ENCODE results near the gene AGER. TPM values are rescaled to one million over a fixed set of nuclear protein-coding genes. Genes with fewer than 3 reads are reported as not detected.
"Not testable (repeated sequence)": the region's sequence is repeated elsewhere in the genome, so short reads cannot be mapped to it uniquely, and the experiment has no call there.

Gene AGER
- total and polyA plus RNA-seq, 2 experiments from 2014 or later = 4.8 to 13.5 TPM

DNA sequence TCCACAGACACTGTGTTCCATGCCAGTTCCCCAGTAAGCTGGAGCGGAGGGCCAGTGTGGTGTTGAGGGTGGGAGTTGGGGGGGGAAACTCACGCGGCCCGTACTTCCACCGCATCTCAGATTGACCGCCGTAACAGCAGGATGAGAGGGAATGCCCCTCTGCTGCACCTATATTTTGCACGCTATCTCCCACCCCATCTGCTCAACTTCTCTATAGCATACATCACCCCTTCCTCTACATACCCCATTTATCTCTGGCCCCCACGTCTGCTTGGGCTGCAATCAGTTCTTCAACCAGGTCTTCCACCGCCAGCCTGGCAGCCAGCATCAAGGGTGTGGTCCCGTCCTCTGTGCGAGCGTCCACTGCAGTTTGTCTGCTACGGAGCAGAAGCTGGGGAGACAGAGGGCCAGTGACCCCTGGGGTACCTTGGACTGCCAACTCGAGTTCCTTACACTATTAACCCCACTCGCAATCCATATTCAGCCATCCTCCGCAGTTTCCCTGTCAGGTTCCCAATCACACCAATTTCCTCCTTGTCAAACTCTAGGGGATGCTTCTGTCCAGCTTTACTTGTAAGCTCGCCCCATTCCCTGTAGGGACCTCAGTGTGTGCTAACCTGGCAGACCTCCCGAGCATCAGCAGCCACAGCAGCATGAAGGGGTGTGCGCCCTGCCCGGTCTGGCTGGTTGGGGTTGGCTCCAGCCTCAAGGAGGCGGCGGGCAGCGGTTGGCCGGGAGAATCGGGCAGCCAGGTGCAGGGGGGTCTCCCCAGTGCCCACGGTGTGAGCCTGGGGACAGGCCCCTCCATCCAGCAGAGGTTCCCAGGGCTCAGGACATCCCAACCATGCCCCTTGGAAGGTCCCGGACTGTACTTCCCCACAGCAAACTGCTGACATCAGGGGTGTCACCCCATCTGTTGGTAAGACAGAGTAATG is 12.9 kb upstream of the AGER start:
- Histone ChIP-seq H3K36me3 (no peaks in the 10 kb centered on the region), H3K4me1 (ENCODE audit: low read depth) (no peaks in the 10 kb centered on the region), H3K4me3 (peak overlapping the region; percentile 37), H3K27ac (peak overlapping the region; percentile 93), H3K9me3 (ENCODE audit: low read depth) (no peaks in the 10 kb centered on the region), H3K27me3 (no peaks in the 10 kb centered on the region)
- DNase-seq (ENCODE audit: low read depth in 1 of 2, low spot score in 1 of 2) = peak in 1 of 2 donors; percentile 51
- TF ChIP-seq, protein P1, sequence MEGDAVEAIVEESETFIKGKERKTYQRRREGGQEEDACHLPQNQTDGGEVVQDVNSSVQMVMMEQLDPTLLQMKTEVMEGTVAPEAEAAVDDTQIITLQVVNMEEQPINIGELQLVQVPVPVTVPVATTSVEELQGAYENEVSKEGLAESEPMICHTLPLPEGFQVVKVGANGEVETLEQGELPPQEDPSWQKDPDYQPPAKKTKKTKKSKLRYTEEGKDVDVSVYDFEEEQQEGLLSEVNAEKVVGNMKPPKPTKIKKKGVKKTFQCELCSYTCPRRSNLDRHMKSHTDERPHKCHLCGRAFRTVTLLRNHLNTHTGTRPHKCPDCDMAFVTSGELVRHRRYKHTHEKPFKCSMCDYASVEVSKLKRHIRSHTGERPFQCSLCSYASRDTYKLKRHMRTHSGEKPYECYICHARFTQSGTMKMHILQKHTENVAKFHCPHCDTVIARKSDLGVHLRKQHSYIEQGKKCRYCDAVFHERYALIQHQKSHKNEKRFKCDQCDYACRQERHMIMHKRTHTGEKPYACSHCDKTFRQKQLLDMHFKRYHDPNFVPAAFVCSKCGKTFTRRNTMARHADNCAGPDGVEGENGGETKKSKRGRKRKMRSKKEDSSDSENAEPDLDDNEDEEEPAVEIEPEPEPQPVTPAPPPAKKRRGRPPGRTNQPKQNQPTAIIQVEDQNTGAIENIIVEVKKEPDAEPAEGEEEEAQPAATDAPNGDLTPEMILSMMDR (IDR thresholded peaks at IDR 0.05; ENCODE audit: low read depth, low read length) = no peak

DNA sequence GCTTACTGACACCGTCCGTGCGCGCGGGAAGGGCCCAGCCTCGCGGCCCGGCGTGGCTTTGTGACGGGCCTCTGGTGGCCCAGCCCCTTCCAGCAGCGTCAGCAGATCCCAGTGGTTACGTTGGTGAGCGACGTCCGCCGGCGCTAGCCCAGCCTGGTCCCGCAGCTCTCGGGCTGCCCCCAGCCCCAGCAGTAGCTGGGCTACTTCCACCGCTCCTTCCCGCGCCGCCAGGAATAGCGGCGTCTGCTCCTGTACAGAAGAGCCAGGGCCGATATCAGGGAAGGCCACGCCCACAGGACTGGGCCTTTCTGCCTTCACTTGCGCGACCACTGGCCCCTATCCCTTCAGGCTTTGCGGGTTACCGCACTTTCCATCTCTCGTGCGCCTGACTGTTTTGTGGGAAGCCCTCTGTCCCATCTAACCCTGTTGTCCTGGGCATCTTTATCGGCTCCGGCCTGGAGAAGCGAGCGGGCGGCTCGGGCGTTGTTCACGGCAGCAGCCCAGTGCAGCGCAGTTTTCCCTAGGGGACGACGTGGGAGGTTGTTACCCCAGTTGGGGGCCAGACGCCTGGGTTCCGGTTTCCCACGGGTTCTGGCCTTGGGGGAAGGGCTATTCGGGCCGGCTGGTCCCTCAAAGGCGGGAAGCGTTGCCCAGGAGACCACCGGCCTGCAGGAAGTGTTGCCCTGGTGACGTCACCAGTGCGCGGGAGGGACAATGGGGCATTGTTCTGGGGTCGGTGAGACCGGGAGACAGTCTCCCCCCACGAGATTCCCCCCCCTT is 12.0 kb upstream of the AGER start:
- TF ChIP-seq, protein P1 (IDR thresholded peaks at IDR 0.05; ENCODE audit: low read depth, low read length) = no peak
- Histone ChIP-seq H3K36me3 (no peaks in the 10 kb centered on the region), H3K27ac (peak overlapping the region; percentile 93), H3K9me3 (ENCODE audit: low read depth) (no peaks in the 10 kb centered on the region), H3K27me3 (no peaks in the 10 kb centered on the region), H3K4me3 (peak overlapping the region; percentile 37), H3K4me1 (ENCODE audit: low read depth) (no peaks in the 10 kb centered on the region)
- peak; percentile 76 to 98 for DNase-seq (ENCODE audit: low read depth in 1 of 2, low spot score in 1 of 2)

DNA sequence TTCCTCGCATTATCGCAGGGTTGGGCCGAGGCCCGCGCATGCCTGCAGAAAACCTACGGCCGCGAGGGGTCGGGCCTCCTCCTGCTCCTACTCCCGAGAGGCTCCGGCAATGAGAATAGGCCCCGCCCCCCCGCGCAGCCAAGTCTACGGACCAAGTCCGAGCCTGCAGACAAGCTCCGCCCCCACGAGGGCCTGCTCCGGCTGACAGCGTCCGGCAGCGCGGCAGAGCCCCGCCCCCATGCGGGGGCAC is 11.5 kb upstream of the AGER start:
- no peaks in the 10 kb centered on the region for H3K27me3 ChIP-seq
- H3K9me3 ChIP-seq (ENCODE audit: low read depth) = no peaks in the 10 kb centered on the region
- peak overlapping the region; percentile 37 for H3K4me3 ChIP-seq
- H3K4me1 ChIP-seq (ENCODE audit: low read depth) = no peaks in the 10 kb centered on the region
- TF ChIP-seq, protein P1 (IDR thresholded peaks at IDR 0.05; ENCODE audit: low read depth, low read length) = peak; percentile 25
- peak; percentile 100 for DNase-seq (ENCODE audit: low read depth in 1 of 2, low spot score in 1 of 2)
- H3K27ac ChIP-seq = peak overlapping the region; percentile 93
- H3K36me3 ChIP-seq = no peaks in the 10 kb centered on the region

GRCh38 chr6:32194825-32195651 is 11.0 kb upstream of the AGER start:
- TF ChIP-seq, protein P1 (IDR thresholded peaks at IDR 0.05; ENCODE audit: low read depth, low read length) = peak; percentile 64
- H3K4me3 ChIP-seq = peak overlapping the region; percentile 47
- peak; percentile 38 to 76 for DNase-seq (ENCODE audit: low read depth in 1 of 2, low spot score in 1 of 2)
- no peaks in the 10 kb centered on the region for H3K9me3 ChIP-seq (ENCODE audit: low read depth)
- H3K36me3 ChIP-seq = no peaks in the 10 kb centered on the region
- no peaks in the 10 kb centered on the region for H3K4me1 ChIP-seq (ENCODE audit: low read depth)
- H3K27me3 ChIP-seq = no peaks in the 10 kb centered on the region
- peak overlapping the region; percentile 98 for H3K27ac ChIP-seq

- peak overlapping the region; percentile 98 for H3K27ac ChIP-seq
These were observed 10.3 kb upstream of the AGER start for GRCh38 chr6:32194388-32194787.

DNA sequence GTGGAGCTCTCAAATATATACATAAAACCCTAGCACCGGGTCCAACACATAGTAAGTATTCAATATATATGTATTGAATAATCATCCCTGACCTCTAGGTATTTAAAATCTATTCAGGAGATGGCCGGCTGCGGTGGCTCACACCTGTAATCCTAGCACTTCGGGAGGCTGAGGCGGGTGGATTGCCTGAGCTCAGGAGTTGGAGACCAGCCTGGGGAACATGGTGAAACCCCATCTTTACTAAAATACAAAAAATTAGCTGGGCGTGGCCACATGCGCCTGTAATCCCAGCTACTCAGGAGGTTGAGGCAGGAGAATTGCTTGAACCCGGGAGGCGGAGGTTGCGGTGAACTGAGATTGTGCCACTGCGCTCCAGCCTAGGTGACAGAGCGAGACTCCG is 9.0 kb upstream of the AGER start:
- DNase-seq (ENCODE audit: low read depth in 1 of 2, low spot score in 1 of 2); H3K27me3 ChIP-seq; H3K4me1 ChIP-seq (ENCODE audit: low read depth); H3K4me3 ChIP-seq; H3K9me3 ChIP-seq (ENCODE audit: low read depth); H3K36me3 ChIP-seq: not testable (repeated sequence)
- peak overlapping the region; percentile 45 for H3K27ac ChIP-seq

More at GRCh38 chr6:32194388-32194787, 10.3 kb upstream of the AGER start:
- Histone ChIP-seq H3K27me3 (no peaks in the 10 kb centered on the region), H3K4me1 (ENCODE audit: low read depth) (no peaks in the 10 kb centered on the region), H3K4me3 (no peak overlapping the region), H3K36me3 (no peaks in the 10 kb centered on the region), H3K9me3 (ENCODE audit: low read depth) (no peaks in the 10 kb centered on the region)
- DNase-seq (ENCODE audit: low read depth in 1 of 2, low spot score in 1 of 2) = no peak
- TF ChIP-seq, protein P1 (IDR thresholded peaks at IDR 0.05; ENCODE audit: low read depth, low read length) = no peak

All from cardiac muscle cell (in vitro differentiated cells and primary cell).